Measurements from ENCODE around the gene NCLN. TPM values are rescaled to one million over a fixed set of nuclear protein-coding genes. Genes with fewer than 3 reads are reported as not detected.
A peak's percentile ranks its signal among the peaks of the same experiment; 100 is the strongest.

Gene NCLN
- total RNA-seq, 4 donors from 2014 or later: 65.4 to 142 (median 102) TPM

DNA sequence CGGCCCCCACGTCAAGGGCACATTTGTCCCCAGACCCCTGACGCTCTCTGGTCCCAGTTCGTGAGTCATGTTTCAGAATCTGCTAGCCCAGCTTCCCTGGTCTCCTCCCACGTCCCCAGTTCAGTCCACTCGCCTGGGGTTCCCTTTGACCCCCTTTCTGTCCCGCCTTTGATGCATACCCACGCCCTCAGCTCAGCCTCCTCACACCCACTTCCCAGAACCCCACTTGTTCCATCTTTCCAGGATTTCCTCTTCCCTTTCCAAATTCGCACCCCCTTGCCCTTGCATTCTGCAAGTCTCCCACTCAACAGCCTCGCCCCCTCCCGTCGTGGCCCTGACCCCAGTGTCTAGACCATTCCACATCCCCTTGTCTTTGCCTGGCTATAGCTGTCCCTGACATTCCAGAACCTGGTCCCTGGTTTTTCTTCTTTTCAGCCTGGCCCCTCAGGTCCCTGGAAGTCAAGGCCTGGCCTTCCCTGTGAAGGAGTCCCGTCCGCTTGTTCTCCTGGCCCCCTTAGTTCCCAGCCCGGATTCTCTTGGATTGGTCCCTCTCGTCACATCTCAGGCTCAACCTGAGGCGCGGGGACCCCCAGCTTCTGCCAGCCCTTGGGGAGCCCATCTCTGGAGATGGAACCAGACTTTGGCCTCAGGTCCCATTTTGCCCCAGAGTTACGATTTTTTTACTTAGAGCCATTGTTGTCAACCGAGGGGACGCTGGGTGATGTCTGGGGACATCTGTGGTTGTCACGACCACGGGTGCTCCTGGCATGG is 1.3 kb downstream of the NCLN start:
- Histone ChIP-seq H3K36me3 (no peaks in the 10 kb centered on the region), H3K4me1 (peaks cover 24 to 45% (median 43%) of the 10 kb centered on the region in 4 donors), H3K4me3 (peak overlapping the region; percentile 77 to 98 (median 96)), H3K27ac (peak overlapping the region; percentile 81 to 86 (median 83)), H3K9me3 (no peaks in the 10 kb centered on the region), H3K27me3 (no peaks in the 10 kb centered on the region)
- 49 to 57% methylated on average over 12 to 23 of the region's 23 CpGs for WGBS, 2 donors (ENCODE audit: low coverage in 1 of 2)
- DNase-seq: peak; percentile 27
- in situ Hi-C loops (cut with MboI; ENCODE audit: low pct_ligation_motif_present in 1 of 4, low pct_unique_long_range_greater_than_20kb in 1 of 4, low sequenced_read_pairs in 3 of 4): no loop called here
- intact Hi-C loops (cut with DNase I; ENCODE audit: low total_unique reads): no loop called here
- TF ChIP-seq POLR2A (IDR thresholded peaks at IDR 0.05) (no peak), POLR2AphosphoS5 (IDR thresholded peaks at IDR 0.05) (no peak), EP300 (IDR thresholded peaks at IDR 0.05; ENCODE audit: low read depth) (no peak)
- TF ChIP-seq, protein P1, sequence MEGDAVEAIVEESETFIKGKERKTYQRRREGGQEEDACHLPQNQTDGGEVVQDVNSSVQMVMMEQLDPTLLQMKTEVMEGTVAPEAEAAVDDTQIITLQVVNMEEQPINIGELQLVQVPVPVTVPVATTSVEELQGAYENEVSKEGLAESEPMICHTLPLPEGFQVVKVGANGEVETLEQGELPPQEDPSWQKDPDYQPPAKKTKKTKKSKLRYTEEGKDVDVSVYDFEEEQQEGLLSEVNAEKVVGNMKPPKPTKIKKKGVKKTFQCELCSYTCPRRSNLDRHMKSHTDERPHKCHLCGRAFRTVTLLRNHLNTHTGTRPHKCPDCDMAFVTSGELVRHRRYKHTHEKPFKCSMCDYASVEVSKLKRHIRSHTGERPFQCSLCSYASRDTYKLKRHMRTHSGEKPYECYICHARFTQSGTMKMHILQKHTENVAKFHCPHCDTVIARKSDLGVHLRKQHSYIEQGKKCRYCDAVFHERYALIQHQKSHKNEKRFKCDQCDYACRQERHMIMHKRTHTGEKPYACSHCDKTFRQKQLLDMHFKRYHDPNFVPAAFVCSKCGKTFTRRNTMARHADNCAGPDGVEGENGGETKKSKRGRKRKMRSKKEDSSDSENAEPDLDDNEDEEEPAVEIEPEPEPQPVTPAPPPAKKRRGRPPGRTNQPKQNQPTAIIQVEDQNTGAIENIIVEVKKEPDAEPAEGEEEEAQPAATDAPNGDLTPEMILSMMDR (IDR thresholded peaks at IDR 0.05): no peak

DNA sequence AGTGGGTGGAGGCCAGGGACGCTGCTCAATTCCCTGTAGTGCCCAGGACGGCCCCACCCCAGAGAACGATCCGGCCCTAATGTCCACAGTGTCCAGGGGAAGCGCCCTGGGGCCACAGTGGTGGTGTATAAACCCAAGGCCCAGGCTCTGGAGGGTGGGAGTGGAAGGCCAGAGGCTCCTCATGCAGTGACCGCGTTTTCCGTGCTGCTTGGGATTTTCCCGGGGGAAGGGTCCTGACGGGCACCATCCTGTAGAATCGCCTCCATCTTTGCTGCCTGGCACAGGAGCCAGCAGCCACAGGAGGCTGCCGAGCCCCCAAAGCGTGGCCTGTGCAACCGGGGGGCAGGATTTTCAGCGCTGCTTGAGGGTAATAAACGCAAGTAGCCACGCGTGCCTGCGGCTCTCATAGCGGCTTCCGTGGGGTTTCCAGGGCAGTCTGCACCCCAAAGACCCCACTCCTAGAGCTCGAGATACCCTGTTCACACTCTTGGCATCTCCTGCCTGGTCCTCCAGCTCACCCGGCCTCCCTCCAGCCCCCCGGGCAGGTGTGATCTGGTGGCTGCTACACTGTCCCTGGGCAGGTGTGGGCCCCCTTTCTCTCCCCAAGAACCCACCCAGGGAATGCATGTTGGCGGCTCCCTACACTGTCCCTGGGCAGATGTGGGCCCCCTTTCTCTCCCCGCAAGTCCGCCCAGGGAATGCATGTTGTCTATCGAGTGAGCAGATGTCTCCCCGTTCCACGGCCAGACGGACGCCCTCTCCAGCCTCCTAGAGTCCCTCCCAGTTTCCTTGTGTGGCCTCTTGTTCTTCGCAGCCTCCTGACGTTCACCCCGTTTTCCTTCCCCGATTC is 2.2 kb downstream of the NCLN start:
- DNase-seq: no peak
- H3K36me3 ChIP-seq: no peaks in the 10 kb centered on the region

DNA sequence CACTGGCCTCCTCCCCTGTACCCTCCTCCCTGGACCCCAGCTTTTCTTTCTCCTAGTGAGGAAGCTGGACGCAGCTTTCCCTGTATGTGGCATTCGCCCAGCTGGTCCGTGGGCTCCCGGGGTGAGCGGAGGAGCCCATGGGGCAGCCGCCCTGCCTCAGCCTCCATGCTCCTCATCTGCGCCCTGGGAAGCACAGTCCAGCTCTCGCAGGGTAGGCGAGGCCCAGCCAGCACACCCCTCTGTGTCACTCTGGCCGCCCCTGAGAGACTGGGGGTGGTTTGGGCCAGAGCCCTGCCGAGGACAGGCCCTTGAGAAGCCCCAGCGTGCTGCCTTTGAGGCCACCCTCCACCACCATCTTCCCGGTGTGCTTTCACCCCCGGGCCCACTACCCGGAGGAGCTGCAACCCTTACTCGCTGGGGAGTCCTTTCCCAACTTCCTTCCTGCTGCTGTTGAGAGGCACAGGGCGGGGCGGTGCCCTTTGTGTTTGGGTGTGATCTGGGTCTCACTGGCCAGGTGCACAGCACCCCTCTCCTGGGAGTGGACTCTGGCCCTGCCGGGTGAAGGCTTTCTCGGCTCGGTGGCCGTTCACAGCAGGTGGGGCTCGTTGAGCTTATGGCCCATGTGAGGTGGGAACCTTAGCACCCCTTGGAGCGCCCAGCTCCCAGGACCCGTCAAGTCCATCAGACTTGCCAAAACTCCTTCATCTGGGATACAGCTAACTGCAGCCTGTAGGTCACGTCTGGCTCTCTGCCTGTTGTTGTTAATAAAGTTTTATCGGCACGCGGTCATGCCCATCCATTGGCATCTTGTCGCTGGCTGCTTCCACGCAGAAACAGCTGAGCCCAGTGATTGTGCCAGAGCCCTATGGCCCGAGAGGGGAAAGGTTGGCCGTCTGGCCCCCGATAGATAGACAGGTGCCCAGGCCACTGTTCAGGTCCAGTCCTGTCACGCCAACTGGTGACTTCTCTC is 3.2 kb downstream of the NCLN start:
- WGBS, 2 donors (ENCODE audit: low coverage in 1 of 2): 66 to 73% methylated on average over 6 to 25 of the region's 35 CpGs

More for the DNA sequence above, 2.2 kb downstream of the NCLN start:
- intact Hi-C loops (cut with DNase I; ENCODE audit: low total_unique reads): no loop called here
- in situ Hi-C loops (cut with MboI; ENCODE audit: low pct_ligation_motif_present in 1 of 4, low pct_unique_long_range_greater_than_20kb in 1 of 4, low sequenced_read_pairs in 3 of 4): no loop called here
- peaks cover 24 to 45% (median 43%) of the 10 kb centered on the region in 4 donors for H3K4me1 ChIP-seq
- WGBS, 2 donors (ENCODE audit: low coverage in 1 of 2): 85 to 92% methylated on average over 11 to 36 of the region's 36 CpGs
- TF ChIP-seq EP300 (IDR thresholded peaks at IDR 0.05; ENCODE audit: low read depth) (no peak), POLR2A (IDR thresholded peaks at IDR 0.05) (no peak)
- peak overlapping the region in 2 of 4 donors; percentile 1 to 96 for H3K4me3 ChIP-seq
- peak overlapping the region; percentile 76 to 84 (median 82) for H3K27ac ChIP-seq
- H3K27me3 ChIP-seq: no peaks in the 10 kb centered on the region
- H3K9me3 ChIP-seq: no peaks in the 10 kb centered on the region

More for the DNA sequence above, 3.2 kb downstream of the NCLN start:
- Histone ChIP-seq H3K27ac (peak overlapping the region; percentile 76 to 84 (median 82)), H3K9me3 (no peaks in the 10 kb centered on the region), H3K4me3 (peak overlapping the region in 2 of 4 donors; percentile 0 to 7), H3K27me3 (no peaks in the 10 kb centered on the region), H3K4me1 (peaks cover 24 to 45% (median 43%) of the 10 kb centered on the region in 4 donors), H3K36me3 (no peaks in the 10 kb centered on the region)
- in situ Hi-C loops (cut with MboI; ENCODE audit: low pct_ligation_motif_present in 1 of 4, low pct_unique_long_range_greater_than_20kb in 1 of 4, low sequenced_read_pairs in 3 of 4) (no loop called here), intact Hi-C loops (cut with DNase I; ENCODE audit: low total_unique reads) (no loop called here)
- DNase-seq: peak; percentile 87
- TF ChIP-seq POLR2A (IDR thresholded peaks at IDR 0.05) (peak; percentile 79), POLR2AphosphoS5 (IDR thresholded peaks at IDR 0.05) (peak; percentile 83 to 85 (median 85))
- TF ChIP-seq, protein P1 (IDR thresholded peaks at IDR 0.05): no peak

All from transverse colon (tissue), 4 donors.